Measurements from ENCODE around the gene ITGAX.

ITGAX gene

DNA sequence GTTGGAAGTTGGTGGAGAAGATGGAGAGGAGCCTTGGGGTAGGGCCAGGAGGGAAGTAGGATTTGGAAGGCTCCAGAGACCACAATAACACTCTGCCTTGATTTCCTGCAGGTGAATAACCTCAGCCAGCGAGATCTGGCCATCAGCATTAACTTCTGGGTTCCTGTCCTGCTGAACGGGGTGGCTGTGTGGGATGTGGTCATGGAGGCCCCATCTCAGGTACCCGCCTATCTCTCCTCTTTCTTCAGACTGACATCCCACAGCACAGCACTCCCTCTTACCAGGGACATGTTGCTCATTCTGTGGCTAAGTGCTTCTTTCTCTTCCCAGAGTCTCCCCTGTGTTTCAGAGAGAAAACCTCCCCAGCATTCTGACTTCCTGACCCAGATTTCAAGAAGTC lies 68.3 kb downstream of the ITGAX start:
- TF ChIP-seq, protein P1, sequence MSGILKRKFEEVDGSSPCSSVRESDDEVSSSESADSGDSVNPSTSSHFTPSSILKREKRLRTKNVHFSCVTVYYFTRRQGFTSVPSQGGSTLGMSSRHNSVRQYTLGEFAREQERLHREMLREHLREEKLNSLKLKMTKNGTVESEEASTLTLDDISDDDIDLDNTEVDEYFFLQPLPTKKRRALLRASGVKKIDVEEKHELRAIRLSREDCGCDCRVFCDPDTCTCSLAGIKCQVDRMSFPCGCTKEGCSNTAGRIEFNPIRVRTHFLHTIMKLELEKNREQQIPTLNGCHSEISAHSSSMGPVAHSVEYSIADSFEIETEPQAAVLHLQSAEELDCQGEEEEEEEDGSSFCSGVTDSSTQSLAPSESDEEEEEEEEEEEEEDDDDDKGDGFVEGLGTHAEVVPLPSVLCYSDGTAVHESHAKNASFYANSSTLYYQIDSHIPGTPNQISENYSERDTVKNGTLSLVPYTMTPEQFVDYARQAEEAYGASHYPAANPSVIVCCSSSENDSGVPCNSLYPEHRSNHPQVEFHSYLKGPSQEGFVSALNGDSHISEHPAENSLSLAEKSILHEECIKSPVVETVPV (CRISPR knock-in tag; IDR thresholded peaks at IDR 0.05) = no peak
- no peak for TF ChIP-seq CSDC2 (CRISPR knock-in tag; IDR thresholded peaks at IDR 0.05)
- TF ChIP-seq, protein P2, sequence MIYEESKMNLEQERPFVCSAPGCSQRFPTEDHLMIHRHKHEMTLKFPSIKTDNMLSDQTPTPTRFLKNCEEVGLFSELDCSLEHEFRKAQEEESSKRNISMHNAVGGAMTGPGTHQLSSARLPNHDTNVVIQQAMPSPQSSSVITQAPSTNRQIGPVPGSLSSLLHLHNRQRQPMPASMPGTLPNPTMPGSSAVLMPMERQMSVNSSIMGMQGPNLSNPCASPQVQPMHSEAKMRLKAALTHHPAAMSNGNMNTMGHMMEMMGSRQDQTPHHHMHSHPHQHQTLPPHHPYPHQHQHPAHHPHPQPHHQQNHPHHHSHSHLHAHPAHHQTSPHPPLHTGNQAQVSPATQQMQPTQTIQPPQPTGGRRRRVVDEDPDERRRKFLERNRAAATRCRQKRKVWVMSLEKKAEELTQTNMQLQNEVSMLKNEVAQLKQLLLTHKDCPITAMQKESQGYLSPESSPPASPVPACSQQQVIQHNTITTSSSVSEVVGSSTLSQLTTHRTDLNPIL (CRISPR knock-in tag; IDR thresholded peaks at IDR 0.05; ENCODE audit: low read depth) = no peak
- no peak for TF ChIP-seq ESRRG (CRISPR knock-in tag; IDR thresholded peaks at IDR 0.05)
- no peak for TF ChIP-seq TCF4 (CRISPR knock-in tag; IDR thresholded peaks at IDR 0.05; ENCODE audit: borderline replicate concordance)
- no peak for TF ChIP-seq POU6F1 (CRISPR knock-in tag; IDR thresholded peaks at IDR 0.05; ENCODE audit: borderline replicate concordance, low read depth)
- no peak for TF ChIP-seq ZNF565 (CRISPR knock-in tag; conservative IDR thresholded peaks at IDR 0.05; ENCODE audit: low read depth)
- no peak for TF ChIP-seq SNAI2 (CRISPR knock-in tag; IDR thresholded peaks at IDR 0.05)
- no peak for TF ChIP-seq TSHZ2 (CRISPR knock-in tag; IDR thresholded peaks at IDR 0.05)
- TF ChIP-seq RARB (CRISPR knock-in tag; IDR thresholded peaks at IDR 0.05) = no peak
- TF ChIP-seq PPARA (CRISPR knock-in tag; IDR thresholded peaks at IDR 0.05; ENCODE audit: borderline replicate concordance) = no peak
- TF ChIP-seq ISL1 (CRISPR knock-in tag; IDR thresholded peaks at IDR 0.05) = no peak
- TF ChIP-seq GLIS3 (CRISPR knock-in tag; IDR thresholded peaks at IDR 0.05) = no peak
- TF ChIP-seq ZFP30 (CRISPR knock-in tag; IDR thresholded peaks at IDR 0.05) = no peak
- TF ChIP-seq ARNTL (CRISPR knock-in tag; IDR thresholded peaks at IDR 0.05; ENCODE audit: borderline replicate concordance, low read depth) = no peak
- no peak for TF ChIP-seq ZNF8 (CRISPR knock-in tag; IDR thresholded peaks at IDR 0.05)
- TF ChIP-seq ZFP3 (CRISPR knock-in tag; IDR thresholded peaks at IDR 0.05) = no peak
- no peak for TF ChIP-seq TOX (CRISPR knock-in tag; IDR thresholded peaks at IDR 0.05; ENCODE audit: borderline replicate concordance)
- TF ChIP-seq BACH2 (CRISPR knock-in tag; IDR thresholded peaks at IDR 0.05; ENCODE audit: borderline replicate concordance) = no peak

GRCh38 chr16:31423801-31424200 lies 68.8 kb downstream of the ITGAX start:
- ATAC-seq = peak; percentile 21; the same call in 2 of the 3 replicates
- TF ChIP-seq RARB (CRISPR knock-in tag; IDR thresholded peaks at IDR 0.05) (no peak), CSDC2 (CRISPR knock-in tag; IDR thresholded peaks at IDR 0.05) (no peak), ZC3H10 (CRISPR knock-in tag; IDR thresholded peaks at IDR 0.05) (no peak), ZNF70 (CRISPR knock-in tag; IDR thresholded peaks at IDR 0.05) (no peak), TCF4 (CRISPR knock-in tag; IDR thresholded peaks at IDR 0.05; ENCODE audit: borderline replicate concordance) (no peak), ESRRG (CRISPR knock-in tag; IDR thresholded peaks at IDR 0.05) (no peak), BACH2 (CRISPR knock-in tag; IDR thresholded peaks at IDR 0.05; ENCODE audit: borderline replicate concordance) (no peak)
- TF ChIP-seq, protein P3, sequence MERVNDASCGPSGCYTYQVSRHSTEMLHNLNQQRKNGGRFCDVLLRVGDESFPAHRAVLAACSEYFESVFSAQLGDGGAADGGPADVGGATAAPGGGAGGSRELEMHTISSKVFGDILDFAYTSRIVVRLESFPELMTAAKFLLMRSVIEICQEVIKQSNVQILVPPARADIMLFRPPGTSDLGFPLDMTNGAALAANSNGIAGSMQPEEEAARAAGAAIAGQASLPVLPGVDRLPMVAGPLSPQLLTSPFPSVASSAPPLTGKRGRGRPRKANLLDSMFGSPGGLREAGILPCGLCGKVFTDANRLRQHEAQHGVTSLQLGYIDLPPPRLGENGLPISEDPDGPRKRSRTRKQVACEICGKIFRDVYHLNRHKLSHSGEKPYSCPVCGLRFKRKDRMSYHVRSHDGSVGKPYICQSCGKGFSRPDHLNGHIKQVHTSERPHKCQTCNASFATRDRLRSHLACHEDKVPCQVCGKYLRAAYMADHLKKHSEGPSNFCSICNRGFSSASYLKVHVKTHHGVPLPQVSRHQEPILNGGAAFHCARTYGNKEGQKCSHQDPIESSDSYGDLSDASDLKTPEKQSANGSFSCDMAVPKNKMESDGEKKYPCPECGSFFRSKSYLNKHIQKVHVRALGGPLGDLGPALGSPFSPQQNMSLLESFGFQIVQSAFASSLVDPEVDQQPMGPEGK (CRISPR knock-in tag; IDR thresholded peaks at IDR 0.05; ENCODE audit: borderline replicate concordance) = no peak
- TF ChIP-seq, protein P1 (CRISPR knock-in tag; IDR thresholded peaks at IDR 0.05) = no peak
- TF ChIP-seq, protein P2 (CRISPR knock-in tag; IDR thresholded peaks at IDR 0.05; ENCODE audit: low read depth) = no peak

More for the DNA sequence above, 68.3 kb downstream of the ITGAX start:
- peak; percentile 36 for ATAC-seq
